Esophagus muscularis mucosa (tissue), 4 donors: ENCODE data around the gene RAB40B. TPM values are rescaled to one million over a fixed set of nuclear protein-coding genes. Genes with fewer than 3 reads are reported as not detected.

Source experiments
- DNase-seq: peaks from one replicate; pipeline ENCODE4 v3.0.0-alpha.2; 2017; ENCODE audit errors: extremely low spot score
- H3K27ac ChIP-seq, 4 donors: fragments of 200-600 bp; sonication (generic); replicated peaks in 1 of 4; 1 replicate in 3 of 4; 2 replicates in 1 of 4; pipeline ENCODE4 v1.5.1; 2016 to 2019; ENCODE audit warnings: mild to moderate bottlenecking in 1 of 4
- H3K27me3 ChIP-seq, 4 donors: fragments of 200-600 bp; sonication (generic); one replicate each; pipeline versions ENCODE4 v1.5.1 to v1.6.0; 2016 to 2019
- H3K36me3 ChIP-seq, 4 donors: fragments of 200-600 bp; sonication (generic); one replicate each; pipeline ENCODE4 v1.5.1; 2016 to 2019
- H3K4me1 ChIP-seq, 4 donors: fragments of 200-600 bp; sonication (generic); one replicate each; pipeline ENCODE4 v1.5.1; 2016 to 2019
- H3K4me3 ChIP-seq, 4 donors: fragments of 200-600 bp; sonication (generic); 1 replicate in 2 of 4; 2 replicates in 2 of 4; pipeline ENCODE4 v1.5.1; 2016 to 2019; ENCODE audit warnings: mild to moderate bottlenecking in 4 of 4, moderate library complexity in 1 of 4
- H3K9me3 ChIP-seq, 4 donors: fragments of 200-600 bp; sonication (generic); 1 replicate in 3 of 4; 2 replicates in 1 of 4; pipeline ENCODE4 v1.5.1; 2016 to 2019
- CTCF ChIP-seq, 3 experiments: fragments of 200-600 bp in 2 of 3; fragments of 450-650 bp in 1 of 3; sonication (generic) in 2 of 3; IDR thresholded peaks; one replicate each; pipeline ENCODE4 v1.5.1; 2017 to 2019; ENCODE audit warnings: antibody characterized with exemption in 3 of 3, mild to moderate bottlenecking in 2 of 3, moderate library complexity in 1 of 3
- EP300 ChIP-seq: sonication (generic); formaldehyde crosslinking; IDR thresholded peaks from one replicate; pipeline ENCODE4 v1.6.1; 2017; ENCODE audit warnings: antibody characterized with exemption
- POLR2A ChIP-seq: fragments of 450-650 bp; IDR thresholded peaks from one replicate; pipeline ENCODE4 v1.6.1; 2017; ENCODE audit warnings: antibody characterized with exemption, moderate library complexity, mild to moderate bottlenecking, low read depth
- POLR2AphosphoS5 ChIP-seq, 2 donors: sonication (generic); formaldehyde crosslinking; IDR thresholded peaks; one replicate each; pipeline ENCODE4 v1.6.1; 2017; ENCODE audit warnings: antibody characterized with exemption in 2 of 2
- WGBS: methylation state at CpG from one replicate; pipeline ENCODE4 v1.1.5; 2018; 5-methylcytosine and 5-hydroxymethylcytosine counted together
- intact Hi-C: fragments of 100-400 bp; cut with DNase I; formaldehyde crosslinking; loops from one replicate; pipeline ENCODE4 v1.15.1; 2023
- total RNA-seq, 4 donors: library from RNA; depleted of rRNA; stranded (reverse); fragments of >200 nt; gene quantifications; one replicate each; pipeline versions ENCODE4 v1.1.0 to v1.2.1, GENCODE V29; 2016

The RAB40B gene
- total RNA-seq, 4 donors from 2014 or later = 6.2 to 24.3 (median 19.4) TPM

- Histone ChIP-seq H3K4me3 (no peak overlapping the region), H3K9me3 (peaks cover 0 to 8% (median 2%) of the 10 kb centered on the region in 4 donors), H3K36me3 (peaks cover 41 to 64% (median 53%) of the 10 kb centered on the region in 4 donors), H3K27me3 (no peaks in the 10 kb centered on the region), H3K27ac (no peak overlapping the region), H3K4me1 (peaks cover 3 to 19% (median 17%) of the 10 kb centered on the region in 4 donors)
- no peak for DNase-seq
- intact Hi-C loops = no loop called here
- 96% methylated on average over 10 of the region's 10 CpGs for WGBS
- no peak for TF ChIP-seq POLR2AphosphoS5 (IDR thresholded peaks at IDR 0.05)
- TF ChIP-seq POLR2A = no peak
- TF ChIP-seq EP300 = no peak
- TF ChIP-seq CTCF (IDR thresholded peaks at IDR 0.05) = no peak
Observed at GRCh38 chr17:82740906-82741759, 42.6 kb upstream of the RAB40B start.

GRCh38 chr17:82737967-82738877 is 39.7 kb upstream of the RAB40B start:
- Histone ChIP-seq H3K27ac (no peak overlapping the region), H3K36me3 (peaks cover 37 to 53% (median 48%) of the 10 kb centered on the region in 4 donors)

GRCh38 chr17:82736511-82737185 is 38.1 kb upstream of the RAB40B start:
- H3K4me1 ChIP-seq = peaks cover 10 to 35% (median 30%) of the 10 kb centered on the region in 4 donors
- H3K27me3 ChIP-seq = no peaks in the 10 kb centered on the region
- peak overlapping the region; percentile 87 to 91 (median 88) for H3K27ac ChIP-seq
- 76% methylated on average over 11 of the region's 18 CpGs for WGBS
- H3K4me3 ChIP-seq = peak overlapping the region; percentile 12 to 94 (median 84)
- H3K36me3 ChIP-seq = peaks cover 23 to 44% (median 34%) of the 10 kb centered on the region in 4 donors
- intact Hi-C loops = no loop called here
- no peak for DNase-seq
- TF ChIP-seq CTCF (IDR thresholded peaks at IDR 0.05) = no peak
- no peak for TF ChIP-seq EP300
- no peak for TF ChIP-seq POLR2A
- TF ChIP-seq POLR2AphosphoS5 (IDR thresholded peaks at IDR 0.05) = no peak
- peaks cover 0 to 14% (median 2%) of the 10 kb centered on the region in 4 donors for H3K9me3 ChIP-seq

More at GRCh38 chr17:82737967-82738877, 39.7 kb upstream of the RAB40B start:
- Histone ChIP-seq H3K9me3 (peaks cover 0 to 14% (median 2%) of the 10 kb centered on the region in 4 donors), H3K4me1 (peaks cover 10 to 35% (median 30%) of the 10 kb centered on the region in 4 donors), H3K27me3 (no peaks in the 10 kb centered on the region), H3K4me3 (no peak overlapping the region)
- 84% methylated on average over 15 of the region's 26 CpGs for WGBS
- intact Hi-C loops = no loop called here
- DNase-seq = no peak
- no peak for TF ChIP-seq POLR2AphosphoS5 (IDR thresholded peaks at IDR 0.05)
- no peak for TF ChIP-seq EP300
- no peak for TF ChIP-seq POLR2A
- no peak for TF ChIP-seq CTCF (IDR thresholded peaks at IDR 0.05)
